ENCODE measurements around the gene TNKS2.

DNA sequence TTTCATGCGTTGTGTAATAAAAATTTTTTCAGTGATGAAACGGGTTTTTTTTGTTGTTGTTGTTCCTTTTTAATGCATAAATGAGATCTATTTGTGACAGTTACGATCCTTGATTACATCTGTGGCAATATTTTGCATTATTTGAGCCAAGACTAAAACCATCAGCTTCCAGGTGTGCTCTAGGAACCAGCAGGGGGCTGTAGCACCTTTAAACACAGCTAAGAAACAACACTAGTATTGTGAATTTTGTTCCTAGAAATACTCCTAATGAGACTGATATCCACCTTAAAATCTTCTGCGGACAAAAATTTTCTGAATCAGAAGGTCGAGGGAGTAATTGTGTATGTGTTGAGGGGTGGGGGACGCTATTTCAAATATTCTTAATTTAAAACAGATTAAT, 58.4 kb downstream of the TNKS2 start:
- TF ChIP-seq, protein P1, sequence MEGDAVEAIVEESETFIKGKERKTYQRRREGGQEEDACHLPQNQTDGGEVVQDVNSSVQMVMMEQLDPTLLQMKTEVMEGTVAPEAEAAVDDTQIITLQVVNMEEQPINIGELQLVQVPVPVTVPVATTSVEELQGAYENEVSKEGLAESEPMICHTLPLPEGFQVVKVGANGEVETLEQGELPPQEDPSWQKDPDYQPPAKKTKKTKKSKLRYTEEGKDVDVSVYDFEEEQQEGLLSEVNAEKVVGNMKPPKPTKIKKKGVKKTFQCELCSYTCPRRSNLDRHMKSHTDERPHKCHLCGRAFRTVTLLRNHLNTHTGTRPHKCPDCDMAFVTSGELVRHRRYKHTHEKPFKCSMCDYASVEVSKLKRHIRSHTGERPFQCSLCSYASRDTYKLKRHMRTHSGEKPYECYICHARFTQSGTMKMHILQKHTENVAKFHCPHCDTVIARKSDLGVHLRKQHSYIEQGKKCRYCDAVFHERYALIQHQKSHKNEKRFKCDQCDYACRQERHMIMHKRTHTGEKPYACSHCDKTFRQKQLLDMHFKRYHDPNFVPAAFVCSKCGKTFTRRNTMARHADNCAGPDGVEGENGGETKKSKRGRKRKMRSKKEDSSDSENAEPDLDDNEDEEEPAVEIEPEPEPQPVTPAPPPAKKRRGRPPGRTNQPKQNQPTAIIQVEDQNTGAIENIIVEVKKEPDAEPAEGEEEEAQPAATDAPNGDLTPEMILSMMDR (IDR thresholded peaks at IDR 0.05; ENCODE audit: insufficient read depth, low read depth, low read length) = no peak
- TF ChIP-seq EZH2 (IDR thresholded peaks at IDR 0.05; ENCODE audit: insufficient read depth, low read length) = no peak
